Left lung (tissue), 10 donors: Measurements from ENCODE around the gene HYCC2. TPM values are rescaled to one million over a fixed set of nuclear protein-coding genes. Genes with fewer than 3 reads are reported as not detected.

ENCODE experiments used
- ATAC-seq: fragments of 200-7000 bp; cut with Tn5 transposase; one replicate; pipeline ENCODE4 v1.9.1; 2020; ENCODE audit warnings: moderate library complexity
- DNase-seq, 4 donors: peaks; one replicate each; pipeline ENCODE4 v3.0.0-alpha.2; 2013 to 2020
- H3K27ac ChIP-seq, 2 donors: fragments of 200-600 bp; sonication (generic) in 1 of 2; one replicate each; pipeline versions ENCODE4 v1.5.0 to v1.8.0; 2020 to 2021
- H3K27me3 ChIP-seq, 2 donors: fragments of 200-600 bp; sonication (generic) in 1 of 2; one replicate each; pipeline versions ENCODE4 v1.5.0 to v1.8.0; 2020 to 2021
- H3K36me3 ChIP-seq, 2 donors: fragments of 200-600 bp; sonication (generic) in 1 of 2; one replicate each; pipeline versions ENCODE4 v1.5.0 to v1.8.0; 2020 to 2021
- H3K4me1 ChIP-seq, 2 donors: fragments of 200-600 bp; one replicate each; pipeline ENCODE4 v1.8.0; 2021
- H3K4me3 ChIP-seq, 2 donors: fragments of 200-600 bp; sonication (generic) in 1 of 2; one replicate each; pipeline versions ENCODE4 v1.5.0 to v1.8.0; 2020 to 2021; ENCODE audit warnings: mild to moderate bottlenecking in 1 of 2
- H3K9me3 ChIP-seq, 2 donors: fragments of 200-600 bp; sonication (generic) in 1 of 2; one replicate each; pipeline versions ENCODE4 v1.5.0 to v1.8.0; 2020 to 2021
- CTCF ChIP-seq, 2 donors: fragments of 200-600 bp; sonication (generic) in 1 of 2; IDR thresholded peaks; one replicate each; pipeline versions ENCODE4 v1.5.0 to v1.8.0; 2021; ENCODE audit warnings: antibody characterized with exemption in 2 of 2
- intact Hi-C, 2 donors: fragments of 100-400 bp; cut with DNase I; formaldehyde crosslinking; loops; one replicate each; pipeline versions ENCODE4 v1.11.2 to v1.14.2; 2022
- polyA plus RNA-seq, 6 donors: library from polyadenylated mRNA; unstranded; fragments of 120-200 nt; gene quantifications; one replicate each; pipeline ENCODE4 v1.2.1, GENCODE V29; 2013; ENCODE audit not compliant: insufficient read length in 6 of 6
- total RNA-seq, 2 donors: library from RNA; stranded (reverse); fragmentation: NEBNext Ultra II Directional; extraction: Animal tissue kit (Norgen Biotek cat#: 25700); gene quantifications; one replicate each; pipeline ENCODE4 v1.2.1, GENCODE V29; 2021
- donor health status: DM: no; HTN: yes; CAD: no.
- donor health status: DM: no; HTN: no; CAD: no.

Gene HYCC2
- total and polyA plus RNA-seq, 8 donors, result 13.4 to 37.9 (median 14.9) TPM

DNA sequence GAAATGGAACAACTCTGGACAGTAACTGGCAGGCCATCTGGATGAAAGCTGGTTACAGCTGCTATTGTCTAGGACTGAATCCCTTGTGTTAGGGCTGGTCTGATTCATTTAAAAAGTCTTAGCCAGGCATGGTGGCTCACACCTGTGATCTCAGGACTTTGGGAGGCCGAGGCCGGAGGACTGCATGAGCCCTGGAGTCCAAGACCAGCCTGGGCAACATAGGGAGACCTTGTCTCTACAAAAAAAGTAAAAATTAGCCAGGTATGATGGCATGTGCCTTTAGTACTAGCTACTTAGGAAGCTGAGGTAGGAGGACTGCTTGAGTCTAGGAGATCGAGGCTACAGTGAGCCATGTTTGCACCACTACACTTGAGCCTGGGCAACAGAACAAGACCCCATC, 29.0 kb upstream of the HYCC2 start:
- Histone ChIP-seq H3K9me3 (no peaks in the 10 kb centered on the region), H3K4me3 (no peak overlapping the region), H3K36me3 (no peaks in the 10 kb centered on the region), H3K27me3 (no peaks in the 10 kb centered on the region), H3K27ac (no peak overlapping the region), H3K4me1 (peaks cover 0 to 7% of the 10 kb centered on the region in 2 donors)
- TF ChIP-seq CTCF (IDR thresholded peaks at IDR 0.05), result no peak
- DNase-seq (no peak), ATAC-seq (no peak)
- intact Hi-C loops, result no loop called here

GRCh38 chr2:201093573-201093972, 22.1 kb upstream of the HYCC2 start:
- peaks cover 0 to 24% of the 10 kb centered on the region in 2 donors for H3K36me3 ChIP-seq
- TF ChIP-seq CTCF (IDR thresholded peaks at IDR 0.05), result no peak
- H3K27ac ChIP-seq, result peak overlapping the region in 1 of 2 donors; percentile 89
- no peaks in the 10 kb centered on the region for H3K9me3 ChIP-seq
- intact Hi-C loops, result no loop called here
- peak overlapping the region in 1 of 2 donors; percentile 21 for H3K4me3 ChIP-seq
- ATAC-seq (no peak), DNase-seq (no peak)
- no peaks in the 10 kb centered on the region for H3K27me3 ChIP-seq
- peaks cover 0 to 12% of the 10 kb centered on the region in 2 donors for H3K4me1 ChIP-seq

GRCh38 chr2:201090574-201090973, 19.1 kb upstream of the HYCC2 start:
- TF ChIP-seq CTCF (IDR thresholded peaks at IDR 0.05), result no peak

GRCh38 chr2:201084863-201085262, 13.4 kb upstream of the HYCC2 start:
- no peak for DNase-seq
- no peak for ATAC-seq
- Histone ChIP-seq H3K9me3 (no peaks in the 10 kb centered on the region), H3K4me1 (no peaks in the 10 kb centered on the region), H3K27ac (no peak overlapping the region), H3K4me3 (no peak overlapping the region), H3K27me3 (no peaks in the 10 kb centered on the region), H3K36me3 (peaks cover 0 to 89% of the 10 kb centered on the region in 2 donors)
- TF ChIP-seq CTCF (IDR thresholded peaks at IDR 0.05), result no peak
- intact Hi-C loops, result no loop called here

More at GRCh38 chr2:201090574-201090973, 19.1 kb upstream of the HYCC2 start:
- no peaks in the 10 kb centered on the region for H3K9me3 ChIP-seq
- H3K36me3 ChIP-seq, result peaks cover 0 to 53% of the 10 kb centered on the region in 2 donors
- H3K4me3 ChIP-seq, result no peak overlapping the region
- no peak overlapping the region for H3K27ac ChIP-seq
- H3K27me3 ChIP-seq, result no peaks in the 10 kb centered on the region
- ATAC-seq (no peak), DNase-seq (no peak)
- intact Hi-C loops, result no loop called here
- peaks cover 0 to 4% of the 10 kb centered on the region in 2 donors for H3K4me1 ChIP-seq

DNA sequence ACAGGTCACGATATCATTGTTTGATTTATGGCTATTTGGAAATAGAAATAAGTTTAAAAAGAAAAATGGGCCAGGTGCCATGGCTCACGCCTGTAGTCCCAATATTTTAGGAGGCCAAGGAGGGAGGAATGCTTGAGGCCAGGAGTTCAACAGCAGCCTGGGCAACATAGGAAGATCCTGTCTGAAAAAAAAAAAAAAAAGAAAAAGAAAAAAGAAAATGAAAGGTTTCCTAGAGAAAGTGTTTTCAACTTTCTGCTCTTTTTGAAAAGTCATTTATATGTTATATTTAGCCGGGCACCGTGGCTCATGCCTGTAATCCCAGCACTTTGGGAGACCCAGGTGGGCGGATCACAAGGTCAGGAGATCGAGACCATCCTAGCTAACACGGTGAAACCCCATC, 3.5 kb upstream of the HYCC2 start:
- intact Hi-C loops, result loop anchor here in 1 of 2 donors (10.0 kb wide), 1 partner anchor 170 kb away; no protein-coding TSS in a partner anchor
- no peak for DNase-seq

More for the DNA sequence above, 3.5 kb upstream of the HYCC2 start:
- no peak for TF ChIP-seq CTCF (IDR thresholded peaks at IDR 0.05)
- Histone ChIP-seq H3K36me3 (peaks cover 0 to 14% of the 10 kb centered on the region in 2 donors), H3K9me3 (no peaks in the 10 kb centered on the region), H3K4me1 (peaks cover 17 to 33% of the 10 kb centered on the region in 2 donors), H3K27ac (no peak overlapping the region), H3K4me3 (no peak overlapping the region), H3K27me3 (no peaks in the 10 kb centered on the region)
- no peak for ATAC-seq
